ENCODE data around the gene ZBTB16. TPM values are rescaled to one million over a fixed set of nuclear protein-coding genes. Genes with fewer than 3 reads are reported as not detected.

Gene ZBTB16
- total RNA-seq, 1 experiment from 2014 or later, result 70.4 TPM

- peaks cover 12% of the 10 kb centered on the region for H3K27me3 Mint-ChIP-seq (ENCODE audit: insufficient read depth, unreplicated experiment)
- TF ChIP-seq, protein P1, sequence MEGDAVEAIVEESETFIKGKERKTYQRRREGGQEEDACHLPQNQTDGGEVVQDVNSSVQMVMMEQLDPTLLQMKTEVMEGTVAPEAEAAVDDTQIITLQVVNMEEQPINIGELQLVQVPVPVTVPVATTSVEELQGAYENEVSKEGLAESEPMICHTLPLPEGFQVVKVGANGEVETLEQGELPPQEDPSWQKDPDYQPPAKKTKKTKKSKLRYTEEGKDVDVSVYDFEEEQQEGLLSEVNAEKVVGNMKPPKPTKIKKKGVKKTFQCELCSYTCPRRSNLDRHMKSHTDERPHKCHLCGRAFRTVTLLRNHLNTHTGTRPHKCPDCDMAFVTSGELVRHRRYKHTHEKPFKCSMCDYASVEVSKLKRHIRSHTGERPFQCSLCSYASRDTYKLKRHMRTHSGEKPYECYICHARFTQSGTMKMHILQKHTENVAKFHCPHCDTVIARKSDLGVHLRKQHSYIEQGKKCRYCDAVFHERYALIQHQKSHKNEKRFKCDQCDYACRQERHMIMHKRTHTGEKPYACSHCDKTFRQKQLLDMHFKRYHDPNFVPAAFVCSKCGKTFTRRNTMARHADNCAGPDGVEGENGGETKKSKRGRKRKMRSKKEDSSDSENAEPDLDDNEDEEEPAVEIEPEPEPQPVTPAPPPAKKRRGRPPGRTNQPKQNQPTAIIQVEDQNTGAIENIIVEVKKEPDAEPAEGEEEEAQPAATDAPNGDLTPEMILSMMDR (IDR thresholded peaks at IDR 0.05; ENCODE audit: unreplicated experiment), result no peak
- H3K4me1 Mint-ChIP-seq (ENCODE audit: insufficient read depth, unreplicated experiment), result peaks cover 14% of the 10 kb centered on the region
- POLR2A ChIA-PET, result interaction anchor here (0.5 kb wide), 1 partner anchor 266 kb away, joined by 4 read pairs; no protein-coding TSS in a partner anchor
- no peaks in the 10 kb centered on the region for H3K9me3 Mint-ChIP-seq (ENCODE audit: unreplicated experiment)
- H3K4me3 Mint-ChIP-seq (ENCODE audit: unreplicated experiment), result no peak overlapping the region
- intact Hi-C loops (cut with micrococcal nuclease), result no loop called here
- no peaks in the 10 kb centered on the region for H3K36me3 Mint-ChIP-seq (ENCODE audit: insufficient read depth, unreplicated experiment)
- BruUV-seq (replicated peaks), result no TSS peak
- CTCF ChIA-PET, result interaction anchor here (0.6 to 1.3 kb wide), 3 partner anchors 11 to 227 kb away, joined by 3 to 7 read pairs (median 3); partner anchors contain the start of gene ZBTB16
- DNase-seq (ENCODE audit: unreplicated experiment), result no peak
- no peak overlapping the region for H3K27ac Mint-ChIP-seq (ENCODE audit: low read depth, unreplicated experiment)
Observed at GRCh38 chr11:114033572-114033971, 25.9 kb upstream of the ZBTB16 start.

DNA sequence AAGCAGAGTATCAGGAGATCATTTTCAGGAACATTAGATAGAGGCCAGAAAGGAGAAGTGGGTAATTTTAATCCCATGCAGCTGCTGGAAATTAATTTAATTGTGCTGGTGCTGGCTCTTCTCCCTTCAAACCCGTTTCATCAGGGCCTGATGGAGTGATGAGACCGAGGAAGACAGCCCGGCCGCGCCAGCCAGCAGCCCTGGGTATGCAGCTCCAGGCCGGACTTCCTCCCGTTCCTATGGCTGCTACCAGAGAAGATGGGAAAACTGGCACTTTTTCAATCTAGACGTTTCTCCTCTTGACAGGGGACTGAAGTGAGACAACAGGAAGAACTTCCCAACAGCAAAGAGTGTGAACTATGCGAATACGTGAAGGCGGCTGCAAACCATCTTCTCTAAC lies 24.6 kb upstream of the ZBTB16 start:
- CTCF ChIA-PET, result interaction anchor here (0.8 to 5.5 kb wide), 11 partner anchors 8 to 231 kb away, joined by 3 to 48 read pairs (median 5); no protein-coding TSS in a partner anchor
- no peak overlapping the region for H3K4me3 Mint-ChIP-seq (ENCODE audit: unreplicated experiment)
- TF ChIP-seq, protein P1 (IDR thresholded peaks at IDR 0.05; ENCODE audit: unreplicated experiment), result no peak

DNA sequence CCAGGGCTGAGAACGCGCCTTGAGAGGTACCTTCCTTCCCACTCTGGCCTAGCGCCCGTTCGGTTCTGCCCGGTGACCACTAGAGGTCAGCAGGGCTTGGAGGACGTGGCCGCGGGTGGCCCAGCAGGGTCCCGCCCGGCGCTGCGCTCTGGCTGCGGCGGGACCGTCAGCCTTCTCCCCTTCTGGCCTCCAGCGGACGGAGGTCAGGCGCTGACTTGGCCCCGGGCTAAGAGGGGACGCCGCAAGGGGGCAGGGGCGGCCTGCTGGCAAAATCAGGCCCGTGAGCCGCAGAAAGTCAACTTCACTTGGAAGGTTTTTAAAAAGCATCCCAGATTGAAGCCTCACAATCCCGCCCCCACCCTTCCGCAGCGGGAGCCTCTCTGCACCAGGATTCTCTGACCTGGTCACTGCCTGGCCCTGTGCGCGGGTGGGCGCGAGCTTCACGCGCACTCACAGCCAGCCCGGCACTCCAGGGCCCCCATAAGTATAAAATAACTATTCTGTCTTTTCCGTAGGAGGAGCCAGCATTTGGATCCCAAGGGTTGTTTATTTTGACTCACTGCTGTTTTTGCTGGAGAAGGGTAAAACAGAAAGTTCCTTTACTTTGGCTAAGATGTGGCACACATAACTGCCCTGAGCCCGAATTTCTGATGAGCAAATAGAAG lies 23.2 kb upstream of the ZBTB16 start:
- H3K27ac Mint-ChIP-seq (ENCODE audit: low read depth, unreplicated experiment), result peak overlapping the region; percentile 70
- no TSS peak for BruUV-seq (replicated peaks)
- intact Hi-C loops (cut with micrococcal nuclease), result loop anchor here (1.0 kb wide), 3 partner anchors 23 to 225 kb away; partner anchors contain the start of gene ZBTB16
- H3K36me3 Mint-ChIP-seq (ENCODE audit: insufficient read depth, unreplicated experiment), result no peaks in the 10 kb centered on the region
- POLR2A ChIA-PET, result interaction anchor here (0.7 to 1.9 kb wide), 11 partner anchors 16 to 226 kb away, joined by 3 to 10 read pairs (median 4); no protein-coding TSS in a partner anchor
- no peaks in the 10 kb centered on the region for H3K9me3 Mint-ChIP-seq (ENCODE audit: unreplicated experiment)
- H3K4me3 Mint-ChIP-seq (ENCODE audit: unreplicated experiment), result peak overlapping the region; percentile 68
- peaks cover 27% of the 10 kb centered on the region for H3K4me1 Mint-ChIP-seq (ENCODE audit: insufficient read depth, unreplicated experiment)
- no peaks in the 10 kb centered on the region for H3K27me3 Mint-ChIP-seq (ENCODE audit: insufficient read depth, unreplicated experiment)
- CTCF ChIA-PET, result interaction anchor here (0.5 to 5.5 kb wide), 33 partner anchors 8 to 764 kb away, joined by 3 to 48 read pairs (median 4); no protein-coding TSS in a partner anchor
- peak; percentile 84 for DNase-seq (ENCODE audit: unreplicated experiment)
- TF ChIP-seq, protein P1 (IDR thresholded peaks at IDR 0.05; ENCODE audit: unreplicated experiment), result peak; percentile 82

More for the DNA sequence above, 24.6 kb upstream of the ZBTB16 start:
- no peak for DNase-seq (ENCODE audit: unreplicated experiment)
- POLR2A ChIA-PET, result interaction anchor here (1.4 kb wide), 1 partner anchor 224 kb away, joined by 4 read pairs; no protein-coding TSS in a partner anchor
- H3K4me1 Mint-ChIP-seq (ENCODE audit: insufficient read depth, unreplicated experiment), result peaks cover 22% of the 10 kb centered on the region
- intact Hi-C loops (cut with micrococcal nuclease), result no loop called here
- H3K9me3 Mint-ChIP-seq (ENCODE audit: unreplicated experiment), result no peaks in the 10 kb centered on the region
- no peak overlapping the region for H3K27ac Mint-ChIP-seq (ENCODE audit: low read depth, unreplicated experiment)
- no TSS peak for BruUV-seq (replicated peaks)
- H3K36me3 Mint-ChIP-seq (ENCODE audit: insufficient read depth, unreplicated experiment), result no peaks in the 10 kb centered on the region
- peaks cover 8% of the 10 kb centered on the region for H3K27me3 Mint-ChIP-seq (ENCODE audit: insufficient read depth, unreplicated experiment)

DNA sequence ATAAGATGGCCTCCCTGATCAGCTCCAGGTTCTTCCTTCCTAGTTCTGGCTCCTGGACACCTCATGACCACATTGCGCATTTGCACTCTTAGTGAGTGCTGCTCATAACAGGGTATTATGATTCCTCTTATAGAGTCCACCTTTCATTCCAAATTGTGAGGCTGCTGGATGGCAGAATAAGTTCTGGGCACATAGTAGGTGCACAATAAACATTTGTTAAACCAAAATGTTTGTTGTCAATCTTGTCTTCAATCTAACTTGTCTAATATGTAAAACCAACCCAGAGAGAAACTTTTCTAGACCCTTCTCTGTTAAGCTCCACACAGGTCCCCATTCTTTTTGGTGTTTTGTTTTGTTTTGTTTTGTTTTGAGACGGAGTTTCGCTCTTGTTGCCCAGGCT lies 22.6 kb upstream of the ZBTB16 start:
- POLR2A ChIA-PET, result interaction anchor here (0.6 to 1.9 kb wide), 7 partner anchors 15 to 225 kb away, joined by 3 to 10 read pairs (median 4); no protein-coding TSS in a partner anchor

More for the DNA sequence above, 22.6 kb upstream of the ZBTB16 start:
- no peaks in the 10 kb centered on the region for H3K9me3 Mint-ChIP-seq (ENCODE audit: unreplicated experiment)
- peaks cover 24% of the 10 kb centered on the region for H3K4me1 Mint-ChIP-seq (ENCODE audit: insufficient read depth, unreplicated experiment)
- TF ChIP-seq, protein P1 (IDR thresholded peaks at IDR 0.05; ENCODE audit: unreplicated experiment), result no peak
- CTCF ChIA-PET, result interaction anchor here (0.5 to 5.5 kb wide), 15 partner anchors 8 to 530 kb away, joined by 3 to 48 read pairs (median 5); no protein-coding TSS in a partner anchor
- peak overlapping the region; percentile 68 for H3K4me3 Mint-ChIP-seq (ENCODE audit: unreplicated experiment)
- H3K27me3 Mint-ChIP-seq (ENCODE audit: insufficient read depth, unreplicated experiment), result no peaks in the 10 kb centered on the region
- BruUV-seq (replicated peaks), result no TSS peak
- no peak for DNase-seq (ENCODE audit: unreplicated experiment)
- intact Hi-C loops (cut with micrococcal nuclease), result loop anchor here (1.0 kb wide), 3 partner anchors 22 to 224 kb away; partner anchors contain the start of gene ZBTB16
- peak overlapping the region; percentile 70 for H3K27ac Mint-ChIP-seq (ENCODE audit: low read depth, unreplicated experiment)
- no peaks in the 10 kb centered on the region for H3K36me3 Mint-ChIP-seq (ENCODE audit: insufficient read depth, unreplicated experiment)
